ENCODE measurements around the gene RCVRN. TPM values are rescaled to one million over a fixed set of nuclear protein-coding genes. Genes with fewer than 3 reads are reported as not detected.

The RCVRN gene
- not detected for total RNA-seq
- long read RNA-seq: 0 reads

GRCh38 chr17:9905078-9905415, at the start of gene RCVRN:
Gene RCVRN, minus strand, starts transcription at chr17:9905271. Its CDS starts 91 bp downstream, at chr17:9905180.
- Histone ChIP-seq H3K4me3 (no peak within 1 kb of the TSS), H3K27ac (no peak within 1 kb of the TSS), H3K27me3 (no peaks in the 10 kb centered on the region), H3K36me3 (no peaks in the 10 kb centered on the region), H3K4me1 (no peaks in the 10 kb centered on the region), H3K9me3 (no peaks in the 10 kb centered on the region)
- ATAC-seq (no peak), DNase-seq (no peak)
- TF ChIP-seq CTCF (IDR thresholded peaks at IDR 0.05): no peak
- no peak for TF ChIP-seq POLR2A (IDR thresholded peaks at IDR 0.05)
- WGBS (ENCODE audit: insufficient coverage, low coverage, low lambda C conversion rate, missing lambda C conversion rate): no CpG with 5 or more reads among the region's 11 CpGs
- intact Hi-C loops (cut with DNase I): no loop called here

DNA sequence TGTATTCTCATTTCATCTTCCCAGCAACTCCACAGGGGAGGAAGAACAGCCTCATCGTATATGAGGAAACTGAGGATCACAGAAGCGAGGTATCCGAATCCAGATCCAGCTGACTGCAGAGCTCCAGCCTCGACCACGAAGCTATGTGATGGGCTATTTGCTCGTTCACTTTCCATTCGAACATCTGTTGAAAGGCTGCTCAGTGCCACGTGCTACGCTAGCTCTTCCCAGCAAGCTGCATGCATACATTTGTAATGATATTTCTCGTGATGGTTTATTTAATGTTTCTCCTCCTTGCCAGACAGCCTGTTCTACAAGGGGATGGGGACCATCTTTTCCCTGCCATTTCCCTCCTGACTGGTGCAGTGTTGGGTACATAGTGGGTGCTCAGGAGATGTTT, 48.4 kb upstream of the RCVRN start:
- TF ChIP-seq POLR2A (IDR thresholded peaks at IDR 0.05): no peak
- TF ChIP-seq CTCF (IDR thresholded peaks at IDR 0.05): no peak
- H3K27me3 ChIP-seq: no peaks in the 10 kb centered on the region
- H3K4me3 ChIP-seq: no peak overlapping the region
- 62% methylated on average over 8 of the region's 10 CpGs for WGBS (ENCODE audit: insufficient coverage, low coverage, low lambda C conversion rate, missing lambda C conversion rate)
- H3K27ac ChIP-seq: no peak overlapping the region
- no peaks in the 10 kb centered on the region for H3K9me3 ChIP-seq
- DNase-seq (no peak), ATAC-seq (no peak)
- H3K4me1 ChIP-seq: no peaks in the 10 kb centered on the region
- H3K36me3 ChIP-seq: no peaks in the 10 kb centered on the region
- intact Hi-C loops (cut with DNase I): no loop called here

GRCh38 chr17:9951803-9952202, 46.7 kb upstream of the RCVRN start:
- Histone ChIP-seq H3K27me3 (no peaks in the 10 kb centered on the region), H3K36me3 (no peaks in the 10 kb centered on the region), H3K27ac (no peak overlapping the region), H3K4me1 (no peaks in the 10 kb centered on the region), H3K9me3 (no peaks in the 10 kb centered on the region), H3K4me3 (no peak overlapping the region)
- no peak for ATAC-seq
- 47% methylated on average over 2 of the region's 5 CpGs for WGBS (ENCODE audit: insufficient coverage, low coverage, low lambda C conversion rate, missing lambda C conversion rate)
- peak in 1 of 3 donors; percentile 42 for DNase-seq
- intact Hi-C loops (cut with DNase I): no loop called here
- TF ChIP-seq CTCF (IDR thresholded peaks at IDR 0.05): no peak

- DNase-seq (peak in 1 of 3 donors; percentile 27), ATAC-seq (no peak)
- Histone ChIP-seq H3K27ac (no peak overlapping the region), H3K9me3 (no peaks in the 10 kb centered on the region), H3K36me3 (no peaks in the 10 kb centered on the region), H3K4me3 (no peak overlapping the region), H3K4me1 (no peaks in the 10 kb centered on the region), H3K27me3 (no peaks in the 10 kb centered on the region)
- intact Hi-C loops (cut with DNase I): no loop called here
- TF ChIP-seq POLR2A (IDR thresholded peaks at IDR 0.05): no peak
- TF ChIP-seq CTCF (IDR thresholded peaks at IDR 0.05): no peak
- 56% methylated on average over 6 of the region's 10 CpGs for WGBS (ENCODE audit: insufficient coverage, low coverage, low lambda C conversion rate, missing lambda C conversion rate)
Observed at GRCh38 chr17:9948928-9949327, 43.9 kb upstream of the RCVRN start.

GRCh38 chr17:9944704-9945103, 39.6 kb upstream of the RCVRN start:
- 49% methylated on average over 6 of the region's 7 CpGs for WGBS (ENCODE audit: insufficient coverage, low coverage, low lambda C conversion rate, missing lambda C conversion rate)
- no peaks in the 10 kb centered on the region for H3K4me1 ChIP-seq
- ATAC-seq (no peak), DNase-seq (no peak)
- no peak overlapping the region for H3K4me3 ChIP-seq
- H3K36me3 ChIP-seq: no peaks in the 10 kb centered on the region
- TF ChIP-seq CTCF (IDR thresholded peaks at IDR 0.05): no peak
- TF ChIP-seq POLR2A (IDR thresholded peaks at IDR 0.05): no peak
- H3K9me3 ChIP-seq: no peaks in the 10 kb centered on the region
- intact Hi-C loops (cut with DNase I): no loop called here
- no peaks in the 10 kb centered on the region for H3K27me3 ChIP-seq
- no peak overlapping the region for H3K27ac ChIP-seq

All from right lobe of liver (tissue), 6 donors.